Mesendoderm (in vitro differentiated cells): ENCODE measurements around the gene TUBD1.

Experiments
- DNase-seq: peaks from one replicate; pipeline ENCODE4 v3.0.0; 2013
- H2AK5ac ChIP-seq: 2 replicates; pipeline ENCODE4 v1.6.1; 2013; ENCODE audit warnings: low read length, inconsistent platforms
- H2BK120ac ChIP-seq: 2 replicates; pipeline ENCODE4 v1.6.1; 2013; ENCODE audit warnings: low read depth, mild to moderate bottlenecking, low read length, moderate library complexity, mixed read lengths
- H2BK15ac ChIP-seq: replicated peaks from 2 replicates; pipeline ENCODE4 v1.6.1; 2013; ENCODE audit warnings: low read depth, mild to moderate bottlenecking, moderate library complexity
- H2BK5ac ChIP-seq: 2 replicates; pipeline ENCODE4 v1.6.1; 2013; ENCODE audit warnings: low read length, inconsistent platforms
- H3K18ac ChIP-seq: 2 replicates; pipeline ENCODE4 v1.6.1; 2013; ENCODE audit warnings: mild to moderate bottlenecking, low read length, mixed read lengths
- H3K23ac ChIP-seq: one replicate; pipeline ENCODE4 v1.6.1; 2013; ENCODE audit warnings: low read length
- H3K27ac ChIP-seq: 2 replicates; pipeline ENCODE4 v1.5.1; 2013; ENCODE audit warnings: low read depth, mild to moderate bottlenecking, inconsistent platforms, low read length, moderate library complexity
- H3K27me3 ChIP-seq: 2 replicates; pipeline ENCODE4 v1.6.1; 2013; ENCODE audit warnings: low read length, control low read depth, mild to moderate bottlenecking, inconsistent platforms; ENCODE audit not compliant: insufficient read depth, poor library complexity
- H3K36me3 ChIP-seq: 2 replicates; pipeline ENCODE4 v1.6.1; 2013; ENCODE audit warnings: low read length, inconsistent platforms; ENCODE audit not compliant: control insufficient read depth, insufficient read depth
- H3K4ac ChIP-seq: one replicate; pipeline ENCODE4 v1.6.1; 2013; ENCODE audit warnings: low read depth, mild to moderate bottlenecking, low read length, moderate library complexity
- H3K4me1 ChIP-seq: 2 replicates; pipeline ENCODE4 v1.6.1; 2013; ENCODE audit warnings: low read depth, low read length, inconsistent platforms; ENCODE audit not compliant: control insufficient read depth
- H3K4me2 ChIP-seq: 2 replicates; pipeline ENCODE4 v1.6.1; 2013; ENCODE audit warnings: low read length
- H3K4me3 ChIP-seq: 2 replicates; pipeline ENCODE4 v1.5.1; 2013; ENCODE audit warnings: mild to moderate bottlenecking, low read length
- H3K56ac ChIP-seq: one replicate; pipeline ENCODE4 v1.6.1; 2013; ENCODE audit warnings: low read length
- H3K79me1 ChIP-seq: 2 replicates; pipeline ENCODE4 v1.6.1; 2013; ENCODE audit warnings: low read length, inconsistent platforms
- H3K79me2 ChIP-seq: 2 replicates; pipeline ENCODE4 v1.6.1; 2013; ENCODE audit warnings: mild to moderate bottlenecking, low read length; ENCODE audit not compliant: control insufficient read depth, insufficient read depth
- H3K9ac ChIP-seq: 2 replicates; pipeline ENCODE4 v1.6.1; 2013; ENCODE audit warnings: low read length, inconsistent platforms
- H4K5ac ChIP-seq: one replicate; pipeline ENCODE4 v1.6.1; 2013; ENCODE audit warnings: low read length
- H4K8ac ChIP-seq: one replicate; pipeline ENCODE4 v1.6.1; 2013; ENCODE audit warnings: low read depth, mild to moderate bottlenecking, control low read depth, low read length, moderate library complexity
- WGBS: extraction: QIAGEN DNeasy Blood & Tissue Kit; methylation state at CpG from one replicate; pipeline ENCODE4 v1.1.7; 2013; ENCODE audit warnings: low lambda C conversion rate, missing lambda C conversion rate; ENCODE audit not compliant: insufficient coverage; ENCODE audit errors: extremely low coverage; 5-methylcytosine and 5-hydroxymethylcytosine counted together

The TUBD1 gene

DNA sequence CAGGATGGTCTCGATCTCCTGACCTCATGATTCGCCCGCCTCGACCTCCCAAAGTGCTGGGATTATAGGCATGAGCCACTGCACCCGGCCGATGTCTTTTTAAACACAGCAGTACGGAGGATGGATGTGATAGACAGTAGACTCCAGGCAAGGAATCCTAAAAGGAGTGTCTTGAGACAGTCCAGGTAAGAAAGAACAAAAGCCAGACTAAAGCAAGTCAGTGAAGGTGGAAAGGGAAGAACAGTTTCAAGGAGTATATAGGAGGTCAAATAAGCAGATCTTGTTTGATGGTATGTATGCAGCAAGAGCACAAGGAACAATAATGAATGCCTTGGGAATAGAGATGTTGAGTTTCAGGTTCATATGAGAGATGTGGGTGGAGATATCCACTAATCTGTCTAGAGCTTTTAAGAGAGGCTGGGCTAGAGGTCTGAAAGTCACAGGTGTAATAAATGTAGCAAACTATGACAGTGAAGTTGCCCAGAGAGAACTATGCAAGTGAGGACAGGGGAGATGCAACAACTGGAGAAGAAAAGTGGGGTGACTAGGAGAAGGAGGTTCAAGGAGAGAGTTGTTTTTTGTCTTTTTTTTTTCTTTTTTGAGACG lies 4.5 kb downstream of the TUBD1 start:
- no peak overlapping the region for H4K8ac ChIP-seq
- H3K27me3 ChIP-seq, result no peaks in the 10 kb centered on the region
- no peak overlapping the region for H2BK15ac ChIP-seq
- H3K18ac ChIP-seq, result no peak overlapping the region
- no peak overlapping the region for H3K9ac ChIP-seq
- H3K23ac ChIP-seq, result no peak overlapping the region
- H3K79me2 ChIP-seq, result no peaks in the 10 kb centered on the region
- H4K5ac ChIP-seq, result no peak overlapping the region
- no peak for DNase-seq
- no peaks in the 10 kb centered on the region for H3K4me1 ChIP-seq
- H2BK120ac ChIP-seq, result no peak overlapping the region
- no peak overlapping the region for H3K4ac ChIP-seq
- no peak overlapping the region for H3K4me2 ChIP-seq
- no peak overlapping the region for H2BK5ac ChIP-seq
- no peaks in the 10 kb centered on the region for H3K79me1 ChIP-seq
- H3K36me3 ChIP-seq, result peaks cover 6% of the 10 kb centered on the region
- no CpG with 5 or more reads among the region's 8 CpGs for WGBS
- no peak overlapping the region for H3K56ac ChIP-seq
- H3K4me3 ChIP-seq, result no peak overlapping the region
- no peak overlapping the region for H3K27ac ChIP-seq
- no peak overlapping the region for H2AK5ac ChIP-seq

DNA sequence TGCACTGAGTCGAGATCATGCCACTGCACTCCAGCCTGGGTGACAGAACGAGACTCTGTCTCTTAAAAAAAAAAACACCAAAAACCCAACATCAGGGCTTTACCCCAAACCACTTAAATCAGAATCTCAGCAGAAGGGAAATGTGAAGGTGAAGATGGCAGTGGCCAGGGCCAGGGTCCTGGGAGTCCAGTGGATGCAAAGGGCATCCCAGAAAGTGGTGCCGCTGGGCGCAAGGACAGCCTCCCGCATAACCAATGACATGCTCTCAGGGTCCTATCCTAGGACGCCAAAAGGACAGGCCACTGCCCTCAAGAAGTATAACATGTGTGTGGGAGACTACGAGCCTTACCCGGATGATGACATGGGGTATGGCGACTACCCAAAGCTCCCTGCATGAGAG lies 7.9 kb downstream of the TUBD1 start:
- peaks cover 4% of the 10 kb centered on the region for H3K36me3 ChIP-seq
- H3K27ac ChIP-seq, result no peak overlapping the region
- no peak overlapping the region for H3K23ac ChIP-seq
- H3K4ac ChIP-seq, result no peak overlapping the region
- no peaks in the 10 kb centered on the region for H3K79me1 ChIP-seq
- no peaks in the 10 kb centered on the region for H3K4me1 ChIP-seq
- no peak overlapping the region for H3K56ac ChIP-seq
- no peaks in the 10 kb centered on the region for H3K27me3 ChIP-seq
- H3K9ac ChIP-seq, result no peak overlapping the region
- no peak overlapping the region for H3K4me2 ChIP-seq
- H2BK5ac ChIP-seq, result no peak overlapping the region
- H2AK5ac ChIP-seq, result no peak overlapping the region
- H3K4me3 ChIP-seq, result no peak overlapping the region
- H3K79me2 ChIP-seq, result no peaks in the 10 kb centered on the region
- DNase-seq, result no peak
- no CpG with 5 or more reads among the region's 9 CpGs for WGBS
- H2BK120ac ChIP-seq, result no peak overlapping the region
- H4K5ac ChIP-seq, result no peak overlapping the region
- no peak overlapping the region for H2BK15ac ChIP-seq
- no peak overlapping the region for H4K8ac ChIP-seq
- no peak overlapping the region for H3K18ac ChIP-seq

GRCh38 chr17:59878624-59879023 lies 14.1 kb downstream of the TUBD1 start:
- H3K56ac ChIP-seq, result no peak overlapping the region
- H3K79me2 ChIP-seq, result no peaks in the 10 kb centered on the region
- DNase-seq, result no peak
- no peak overlapping the region for H3K4me3 ChIP-seq
- no peak overlapping the region for H2BK5ac ChIP-seq
- H4K5ac ChIP-seq, result no peak overlapping the region
- no peak overlapping the region for H3K18ac ChIP-seq
- no peaks in the 10 kb centered on the region for H3K79me1 ChIP-seq
- no peaks in the 10 kb centered on the region for H3K27me3 ChIP-seq
- H2BK120ac ChIP-seq, result no peak overlapping the region
- no peak overlapping the region for H2BK15ac ChIP-seq
- no peak overlapping the region for H3K4me2 ChIP-seq
- H3K4me1 ChIP-seq, result no peaks in the 10 kb centered on the region
- no peak overlapping the region for H2AK5ac ChIP-seq
- H3K36me3 ChIP-seq, result no peaks in the 10 kb centered on the region
- H3K4ac ChIP-seq, result no peak overlapping the region
- no peak overlapping the region for H4K8ac ChIP-seq
- WGBS, result no CpG with 5 or more reads among the region's 3 CpGs
- H3K27ac ChIP-seq, result no peak overlapping the region
- H3K9ac ChIP-seq, result no peak overlapping the region
- no peak overlapping the region for H3K23ac ChIP-seq

- H3K4me2 ChIP-seq, result no peak overlapping the region
- no peaks in the 10 kb centered on the region for H3K79me2 ChIP-seq
- no peak overlapping the region for H4K8ac ChIP-seq
- H3K36me3 ChIP-seq, result no peaks in the 10 kb centered on the region
- no peak overlapping the region for H2BK15ac ChIP-seq
- no peak overlapping the region for H3K9ac ChIP-seq
- no peak overlapping the region for H2AK5ac ChIP-seq
- no peak overlapping the region for H3K27ac ChIP-seq
- H2BK120ac ChIP-seq, result no peak overlapping the region
- H3K79me1 ChIP-seq, result no peaks in the 10 kb centered on the region
- no peaks in the 10 kb centered on the region for H3K4me1 ChIP-seq
- H3K56ac ChIP-seq, result no peak overlapping the region
- H3K4ac ChIP-seq, result no peak overlapping the region
- no peak overlapping the region for H4K5ac ChIP-seq
- no peak overlapping the region for H2BK5ac ChIP-seq
- no peak overlapping the region for H3K18ac ChIP-seq
- no peak for DNase-seq
- H3K4me3 ChIP-seq, result no peak overlapping the region
- H3K27me3 ChIP-seq, result no peaks in the 10 kb centered on the region
- H3K23ac ChIP-seq, result no peak overlapping the region
- WGBS, result no CpG with 5 or more reads among the region's 5 CpGs
Observed at GRCh38 chr17:59877965-59878364, 14.8 kb downstream of the TUBD1 start.

- no peaks in the 10 kb centered on the region for H3K79me1 ChIP-seq
- H4K5ac ChIP-seq, result no peak overlapping the region
- H3K4me1 ChIP-seq, result no peaks in the 10 kb centered on the region
- no peak overlapping the region for H3K18ac ChIP-seq
- no peak overlapping the region for H3K23ac ChIP-seq
- no peak overlapping the region for H3K4ac ChIP-seq
- H3K36me3 ChIP-seq, result no peaks in the 10 kb centered on the region
- no peak overlapping the region for H3K27ac ChIP-seq
- no peak overlapping the region for H3K9ac ChIP-seq
- no peaks in the 10 kb centered on the region for H3K27me3 ChIP-seq
- H3K79me2 ChIP-seq, result no peaks in the 10 kb centered on the region
- no peak overlapping the region for H3K4me3 ChIP-seq
- H2BK5ac ChIP-seq, result no peak overlapping the region
- no peak overlapping the region for H3K56ac ChIP-seq
- no peak overlapping the region for H2BK15ac ChIP-seq
- H2AK5ac ChIP-seq, result no peak overlapping the region
- H3K4me2 ChIP-seq, result no peak overlapping the region
- no peak overlapping the region for H2BK120ac ChIP-seq
- H4K8ac ChIP-seq, result no peak overlapping the region
- no CpG with 5 or more reads among the region's 3 CpGs for WGBS
- no peak for DNase-seq
Observed at GRCh38 chr17:59876107-59876506, 16.6 kb downstream of the TUBD1 start.

DNA sequence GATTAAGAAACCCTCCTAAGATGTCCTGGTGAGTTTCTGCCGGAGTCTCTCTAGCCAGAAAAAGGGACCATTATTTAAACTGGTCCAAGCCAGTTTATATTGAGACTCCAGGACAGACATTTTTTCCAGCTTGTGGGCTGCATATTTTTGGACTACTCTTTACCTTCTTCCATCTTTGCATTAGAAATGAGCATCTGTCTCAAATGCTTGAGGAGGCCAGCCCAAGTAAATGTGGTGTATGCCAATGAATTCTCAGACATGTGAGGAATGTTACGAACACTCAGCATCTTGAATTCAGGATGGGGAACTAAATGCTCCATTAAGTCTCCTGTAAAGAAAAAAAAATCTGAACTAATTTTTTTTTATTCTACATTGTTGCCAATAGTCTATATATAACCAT lies 18.4 kb downstream of the TUBD1 start:
- Histone ChIP-seq H3K4me1 (no peaks in the 10 kb centered on the region), H3K56ac (no peak overlapping the region), H3K79me1 (no peaks in the 10 kb centered on the region), H3K4ac (no peak overlapping the region), H3K27ac (no peak overlapping the region), H3K36me3 (no peaks in the 10 kb centered on the region), H3K23ac (no peak overlapping the region), H4K8ac (no peak overlapping the region), H3K79me2 (no peaks in the 10 kb centered on the region), H2BK120ac (no peak overlapping the region), H2AK5ac (no peak overlapping the region), H3K27me3 (no peaks in the 10 kb centered on the region), H4K5ac (no peak overlapping the region), H2BK5ac (no peak overlapping the region), H3K4me2 (no peak overlapping the region), H3K4me3 (no peak overlapping the region), H2BK15ac (no peak overlapping the region), H3K18ac (no peak overlapping the region), H3K9ac (no peak overlapping the region)
- DNase-seq, result no peak
- no CpG with 5 or more reads among the region's 2 CpGs for WGBS
